GM12864 (cell line): ENCODE results near the gene CITED2.
"Not testable (repeated sequence)": the region's sequence is repeated elsewhere in the genome, so short reads cannot be mapped to it uniquely, and the experiment has no call there.

Experiments used
- DNase-seq: peaks from one replicate; pipeline ENCODE4 v3.0.0-alpha.2; 2011; ENCODE audit warnings: low read depth
- H3K4me3 ChIP-seq: 2 replicates; pipeline ENCODE4 v1.5.1; 2011; ENCODE audit warnings: mild to moderate bottlenecking, low read depth, low read length, control low read depth
- TF ChIP-seq, protein P1 (sequence below): IDR thresholded peaks from 2 replicates; pipeline ENCODE4 v1.5.1; 2011; ENCODE audit warnings: low read depth, mild to moderate bottlenecking, moderate library complexity, low read length, control low read depth, inconsistent platforms; ENCODE audit errors: missing control alignments

CITED2 gene

DNA sequence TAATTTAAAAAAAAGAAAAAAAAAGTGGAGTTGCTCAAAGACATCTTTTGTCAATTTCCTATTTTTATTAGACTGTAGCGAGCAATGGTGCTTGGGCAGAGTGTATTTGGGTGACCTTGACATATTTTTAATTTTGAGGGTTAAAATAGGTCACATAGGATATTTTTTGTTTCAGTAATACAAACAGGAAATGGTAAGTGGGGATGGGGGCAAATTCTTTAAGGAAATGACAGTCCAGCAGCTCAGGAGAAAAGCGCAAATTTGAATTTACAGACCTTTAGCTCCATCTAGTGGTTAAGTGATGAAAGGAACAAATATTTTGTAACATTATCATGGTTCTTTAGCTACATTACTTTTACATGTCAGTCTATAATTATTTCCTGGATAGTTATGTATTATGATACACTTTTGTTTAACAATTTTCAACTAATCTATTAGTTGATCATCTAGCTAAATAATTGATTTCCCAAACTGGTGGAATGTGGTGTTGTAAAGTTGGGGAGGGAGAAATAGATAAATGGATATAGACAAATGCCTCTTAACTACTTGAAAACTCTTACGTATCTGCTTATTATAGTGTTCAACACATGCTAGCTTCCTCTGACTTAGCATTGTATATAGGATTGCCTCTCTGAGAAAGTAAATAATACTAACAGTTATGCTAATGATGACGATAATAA is 10.0 kb downstream of the CITED2 start:
- TF ChIP-seq, protein P1, sequence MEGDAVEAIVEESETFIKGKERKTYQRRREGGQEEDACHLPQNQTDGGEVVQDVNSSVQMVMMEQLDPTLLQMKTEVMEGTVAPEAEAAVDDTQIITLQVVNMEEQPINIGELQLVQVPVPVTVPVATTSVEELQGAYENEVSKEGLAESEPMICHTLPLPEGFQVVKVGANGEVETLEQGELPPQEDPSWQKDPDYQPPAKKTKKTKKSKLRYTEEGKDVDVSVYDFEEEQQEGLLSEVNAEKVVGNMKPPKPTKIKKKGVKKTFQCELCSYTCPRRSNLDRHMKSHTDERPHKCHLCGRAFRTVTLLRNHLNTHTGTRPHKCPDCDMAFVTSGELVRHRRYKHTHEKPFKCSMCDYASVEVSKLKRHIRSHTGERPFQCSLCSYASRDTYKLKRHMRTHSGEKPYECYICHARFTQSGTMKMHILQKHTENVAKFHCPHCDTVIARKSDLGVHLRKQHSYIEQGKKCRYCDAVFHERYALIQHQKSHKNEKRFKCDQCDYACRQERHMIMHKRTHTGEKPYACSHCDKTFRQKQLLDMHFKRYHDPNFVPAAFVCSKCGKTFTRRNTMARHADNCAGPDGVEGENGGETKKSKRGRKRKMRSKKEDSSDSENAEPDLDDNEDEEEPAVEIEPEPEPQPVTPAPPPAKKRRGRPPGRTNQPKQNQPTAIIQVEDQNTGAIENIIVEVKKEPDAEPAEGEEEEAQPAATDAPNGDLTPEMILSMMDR: peak; percentile 38
- DNase-seq: no peak
- H3K4me3 ChIP-seq: no peak overlapping the region

DNA sequence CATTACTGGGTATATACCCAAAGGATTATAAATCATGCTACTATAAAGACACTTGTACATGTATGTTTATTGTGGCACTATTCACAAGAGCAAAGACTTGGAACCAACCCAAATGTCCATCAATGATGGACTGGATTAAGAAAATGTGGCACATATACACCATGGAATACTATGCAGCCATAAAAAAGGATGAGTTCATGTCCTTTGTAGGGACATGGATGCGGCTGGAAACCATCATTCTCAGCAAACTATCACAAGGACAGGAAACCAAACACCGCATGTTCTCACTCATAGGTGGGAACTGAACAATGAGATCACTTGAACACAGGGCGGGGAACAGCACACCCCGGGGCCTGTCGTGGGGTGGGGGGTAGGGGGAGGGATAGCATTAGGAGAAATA is 10.7 kb downstream of the CITED2 start:
- H3K4me3 ChIP-seq, DNase-seq: not testable (repeated sequence)

DNA sequence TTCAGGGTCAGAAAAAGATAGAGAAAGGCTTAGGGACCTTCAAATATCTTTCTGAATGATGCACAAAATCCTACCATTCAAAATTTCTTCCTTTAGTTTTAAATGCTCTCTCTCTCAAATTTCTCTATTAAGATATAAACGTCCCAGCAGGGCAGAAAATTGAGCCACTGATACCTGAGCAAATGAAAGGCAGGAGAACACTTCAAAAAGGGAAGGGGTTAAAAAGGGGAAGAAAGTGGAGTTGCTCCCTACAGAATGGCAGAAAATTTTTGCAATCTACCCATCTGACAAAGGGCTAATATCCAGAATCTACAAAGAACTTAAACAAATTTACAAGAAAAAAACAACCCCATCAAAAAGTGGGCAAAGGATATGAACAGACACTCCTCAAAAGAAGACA is 11.3 kb downstream of the CITED2 start:
- not testable (repeated sequence) for DNase-seq, H3K4me3 ChIP-seq

DNA sequence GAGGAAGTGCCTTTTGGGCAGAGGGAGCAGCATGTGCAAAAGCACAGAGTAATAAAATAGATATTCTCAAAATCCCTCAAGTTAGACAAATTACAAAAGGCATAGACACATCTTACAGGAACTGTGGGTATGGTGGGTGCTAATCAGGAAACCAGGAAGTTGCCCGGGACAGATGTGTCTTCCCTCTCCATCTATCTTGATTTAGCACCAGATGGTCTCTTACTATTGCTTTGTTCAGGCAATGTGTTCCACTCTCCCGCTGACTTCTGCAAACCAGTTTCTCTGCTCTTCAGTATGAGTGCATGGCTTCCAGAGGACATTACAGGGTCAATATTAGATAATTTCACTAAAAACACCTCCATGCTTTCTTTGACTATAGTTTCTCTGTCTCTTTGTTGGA is 13.2 kb downstream of the CITED2 start:
- no peak overlapping the region for H3K4me3 ChIP-seq
- DNase-seq: no peak
- TF ChIP-seq, protein P1: no peak

DNA sequence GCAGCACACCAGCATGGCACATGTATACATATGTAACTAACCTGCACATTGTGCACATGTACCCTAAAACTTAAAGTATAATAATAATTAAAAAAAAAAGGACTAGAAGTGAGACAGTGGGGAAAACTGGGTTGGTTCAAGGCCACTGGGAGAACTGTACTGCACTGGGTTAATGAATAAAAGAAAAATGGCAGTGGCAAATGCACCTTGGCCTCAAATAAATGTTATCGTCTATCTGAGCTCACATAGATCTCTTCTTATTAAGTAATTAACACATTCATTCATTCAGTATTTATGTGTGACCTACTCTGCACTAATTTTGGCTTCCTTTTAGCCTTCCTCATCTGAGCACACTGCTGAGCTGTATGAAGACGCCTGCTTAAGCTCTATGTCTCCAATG is 17.5 kb downstream of the CITED2 start:
- H3K4me3 ChIP-seq: no peak overlapping the region
- DNase-seq: no peak
- TF ChIP-seq, protein P1: no peak

DNA sequence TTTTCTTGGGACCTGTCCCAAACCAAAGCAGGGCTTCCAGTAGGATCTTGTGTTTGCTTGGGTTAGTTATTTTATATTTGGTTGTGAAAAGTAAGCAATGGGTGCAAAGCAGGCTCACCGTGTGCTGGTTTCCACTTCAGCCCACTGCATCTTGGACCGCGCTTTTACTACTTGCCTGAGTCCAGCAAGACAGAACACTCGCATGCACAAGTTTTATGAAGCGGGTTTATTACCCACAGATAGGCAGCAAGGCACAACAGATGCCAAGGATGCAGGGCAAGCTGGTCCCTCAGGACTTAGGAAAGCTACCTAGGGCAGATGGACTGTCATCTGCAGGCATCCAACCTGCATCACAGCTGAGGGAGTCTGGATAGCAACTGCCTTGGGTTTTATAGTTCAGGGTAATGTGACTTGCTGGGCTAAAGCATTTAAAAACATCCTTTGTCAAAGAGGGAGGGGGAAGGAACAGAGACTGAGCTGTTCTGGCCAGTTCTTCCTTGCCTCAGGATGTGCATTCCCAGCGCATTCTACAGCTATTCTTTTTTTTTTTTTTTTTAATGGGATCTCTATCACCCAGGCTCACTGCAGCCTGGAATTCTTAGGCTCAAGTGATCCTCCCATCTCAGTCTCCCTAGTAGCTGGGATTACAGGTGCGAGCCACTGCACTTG is 18.5 kb downstream of the CITED2 start:
- TF ChIP-seq, protein P1: no peak
- no peak for DNase-seq
- no peak overlapping the region for H3K4me3 ChIP-seq

DNA sequence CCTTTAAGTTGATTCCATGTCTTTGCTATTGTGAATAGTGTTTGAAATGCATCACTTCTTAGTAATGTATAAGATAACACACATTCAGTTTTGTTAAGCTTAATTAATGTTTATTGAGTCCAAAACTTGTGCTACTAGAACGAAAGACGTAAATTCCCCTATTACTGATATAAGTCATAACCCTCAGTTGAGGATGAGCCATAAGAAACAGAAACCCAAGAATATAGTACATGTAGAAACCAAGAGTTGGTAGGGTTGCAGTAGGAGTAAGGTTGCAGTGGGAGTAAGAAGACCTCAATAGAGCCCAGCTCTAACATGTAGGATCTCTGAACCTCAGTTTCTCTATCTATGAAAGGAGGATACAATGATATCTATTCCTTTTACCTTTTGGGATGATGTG is 19.3 kb downstream of the CITED2 start:
- DNase-seq: no peak
- TF ChIP-seq, protein P1: no peak
- no peak overlapping the region for H3K4me3 ChIP-seq

DNA sequence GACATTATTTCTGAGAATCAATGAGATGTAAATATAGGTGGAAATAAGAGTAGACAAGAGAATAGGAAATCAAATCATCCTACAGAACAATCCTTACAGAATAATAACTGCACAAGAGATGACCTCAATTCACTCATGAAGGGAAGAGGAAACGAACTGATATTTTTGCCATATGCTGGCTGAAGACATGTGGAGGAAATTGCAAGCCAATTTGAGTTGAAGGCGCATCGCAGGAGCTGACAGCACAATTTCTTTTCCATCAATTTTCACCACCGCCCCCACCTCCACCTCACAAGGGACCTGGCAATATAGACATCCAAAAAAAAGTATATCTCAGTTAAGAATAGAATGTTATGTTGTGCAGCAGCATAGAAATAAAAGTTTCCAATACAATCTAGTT is 20.3 kb downstream of the CITED2 start:
- DNase-seq: no peak
- no peak overlapping the region for H3K4me3 ChIP-seq
- TF ChIP-seq, protein P1: no peak
